Measurements from ENCODE around the gene NLK. TPM values are rescaled to one million over a fixed set of nuclear protein-coding genes. Genes with fewer than 3 reads are reported as not detected.

Gene NLK
- total and polyA plus RNA-seq, 7 donors = 4.0 to 13.0 (median 8.1) TPM

- intact Hi-C loops (cut with DNase I) = no loop called here
- H3K36me3 ChIP-seq (ENCODE audit: insufficient read depth in 1 of 2, low read depth in 1 of 2) = no peaks in the 10 kb centered on the region
- TF ChIP-seq CTCF (IDR thresholded peaks at IDR 0.05) = no peak
- 84 to 95% (median 94%) methylated on average over 1 of the region's 1 CpG for whole genome bisulfite sequencing, 3 donors
- no peak overlapping the region for H3K27ac ChIP-seq
- no peak overlapping the region for H3K4me3 ChIP-seq
- H3K9me3 ChIP-seq = no peaks in the 10 kb centered on the region
- DNase-seq (no peak), ATAC-seq (no peak)
- no peaks in the 10 kb centered on the region for H3K4me1 ChIP-seq
- H3K27me3 ChIP-seq (ENCODE audit: insufficient read depth in 3 of 3, low read length in 2 of 3) = no peaks in the 10 kb centered on the region
These were observed 116.5 kb downstream of the NLK start for GRCh38 chr17:28159004-28159403.

GRCh38 chr17:28159924-28160323 lies 117.4 kb downstream of the NLK start:
- WGBS, 3 donors = 65 to 79% (median 73%) methylated on average over 5 of the region's 5 CpGs
- ATAC-seq (no peak), DNase-seq (no peak)
- H3K4me3 ChIP-seq = no peak overlapping the region
- no peaks in the 10 kb centered on the region for H3K4me1 ChIP-seq
- intact Hi-C loops (cut with DNase I) = no loop called here
- no peaks in the 10 kb centered on the region for H3K36me3 ChIP-seq (ENCODE audit: insufficient read depth in 1 of 2, low read depth in 1 of 2)
- TF ChIP-seq CTCF (IDR thresholded peaks at IDR 0.05) = no peak
- H3K27me3 ChIP-seq (ENCODE audit: insufficient read depth in 3 of 3, low read length in 2 of 3) = no peaks in the 10 kb centered on the region
- H3K9me3 ChIP-seq = no peaks in the 10 kb centered on the region
- no peak overlapping the region for H3K27ac ChIP-seq

GRCh38 chr17:28160610-28161009 lies 118.1 kb downstream of the NLK start:
- 82 to 86% (median 86%) methylated on average over 2 of the region's 2 CpGs for WGBS, 3 donors
- Histone ChIP-seq H3K27ac (no peak overlapping the region), H3K4me1 (no peaks in the 10 kb centered on the region), H3K9me3 (no peaks in the 10 kb centered on the region), H3K4me3 (no peak overlapping the region), H3K27me3 (ENCODE audit: insufficient read depth in 3 of 3, low read length in 2 of 3) (no peaks in the 10 kb centered on the region), H3K36me3 (ENCODE audit: insufficient read depth in 1 of 2, low read depth in 1 of 2) (no peaks in the 10 kb centered on the region)
- intact Hi-C loops (cut with DNase I) = no loop called here
- no peak for ATAC-seq
- no peak for TF ChIP-seq CTCF (IDR thresholded peaks at IDR 0.05)
- no peak for DNase-seq

GRCh38 chr17:28161311-28161710 lies 118.8 kb downstream of the NLK start:
- intact Hi-C loops (cut with DNase I) = no loop called here
- ATAC-seq = no peak
- no peak for DNase-seq
- WGBS, 3 donors = 92 to 95% (median 92%) methylated on average over 4 of the region's 4 CpGs
- H3K9me3 ChIP-seq = no peaks in the 10 kb centered on the region
- no peaks in the 10 kb centered on the region for H3K27me3 ChIP-seq (ENCODE audit: insufficient read depth in 3 of 3, low read length in 2 of 3)
- H3K36me3 ChIP-seq (ENCODE audit: insufficient read depth in 1 of 2, low read depth in 1 of 2) = no peaks in the 10 kb centered on the region
- H3K4me1 ChIP-seq = no peaks in the 10 kb centered on the region
- no peak for TF ChIP-seq CTCF (IDR thresholded peaks at IDR 0.05)
- no peak overlapping the region for H3K4me3 ChIP-seq
- no peak overlapping the region for H3K27ac ChIP-seq

GRCh38 chr17:28166478-28166877 lies 124.0 kb downstream of the NLK start:
- ATAC-seq (no peak), DNase-seq (no peak)
- H3K4me3 ChIP-seq = no peak overlapping the region
- no peak for TF ChIP-seq CTCF (IDR thresholded peaks at IDR 0.05)
- H3K9me3 ChIP-seq = no peaks in the 10 kb centered on the region
- H3K27ac ChIP-seq = no peak overlapping the region
- H3K36me3 ChIP-seq (ENCODE audit: insufficient read depth in 1 of 2, low read depth in 1 of 2) = peaks cover 2 to 12% of the 10 kb centered on the region in 2 donors
- H3K27me3 ChIP-seq (ENCODE audit: insufficient read depth in 3 of 3, low read length in 2 of 3) = no peaks in the 10 kb centered on the region
- H3K4me1 ChIP-seq = no peaks in the 10 kb centered on the region
- 86 to 87% (median 87%) methylated on average over 2 of the region's 2 CpGs for WGBS, 3 donors
- intact Hi-C loops (cut with DNase I) = no loop called here
